GM21529 (cell line): ENCODE results near the gene GPC6.

ENCODE experiments used
- ATAC-seq: cut with Tn5 transposase; IDR thresholded peaks from one replicate; pipeline ENCODE4 v1.9.1; 2021; ENCODE audit not compliant: unreplicated experiment

The GPC6 gene

DNA sequence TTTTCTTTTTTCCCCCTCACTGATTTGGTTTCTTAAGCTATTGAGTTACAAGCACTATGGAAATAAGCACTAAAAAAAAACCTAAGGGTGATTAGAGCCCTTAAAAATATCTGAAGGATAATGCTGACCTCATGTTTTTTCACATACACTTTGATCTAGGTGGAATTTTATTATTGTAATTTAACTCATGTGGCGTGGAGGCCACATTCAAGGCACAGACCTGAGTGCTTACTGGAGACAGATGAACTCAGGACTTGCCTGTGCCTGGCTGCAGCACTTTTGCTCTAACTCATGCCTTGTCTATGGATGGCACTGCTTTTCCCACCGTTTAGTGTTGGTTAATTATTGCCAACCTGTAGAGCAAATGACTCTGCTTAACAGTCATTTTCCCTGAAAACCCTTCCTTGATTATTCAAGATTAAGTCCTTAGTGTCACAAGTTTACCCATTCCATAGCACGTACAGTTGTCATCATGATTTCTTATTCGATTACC, 541.4 kb downstream of the GPC6 start:
- ATAC-seq: no peak

GRCh38 chr13:93769101-93769500, 542.5 kb downstream of the GPC6 start:
- no peak for ATAC-seq

- no peak for ATAC-seq
Observed at GRCh38 chr13:93769607-93770006, 543.0 kb downstream of the GPC6 start.

GRCh38 chr13:93771227-93771626, 544.6 kb downstream of the GPC6 start:
- no peak for ATAC-seq

DNA sequence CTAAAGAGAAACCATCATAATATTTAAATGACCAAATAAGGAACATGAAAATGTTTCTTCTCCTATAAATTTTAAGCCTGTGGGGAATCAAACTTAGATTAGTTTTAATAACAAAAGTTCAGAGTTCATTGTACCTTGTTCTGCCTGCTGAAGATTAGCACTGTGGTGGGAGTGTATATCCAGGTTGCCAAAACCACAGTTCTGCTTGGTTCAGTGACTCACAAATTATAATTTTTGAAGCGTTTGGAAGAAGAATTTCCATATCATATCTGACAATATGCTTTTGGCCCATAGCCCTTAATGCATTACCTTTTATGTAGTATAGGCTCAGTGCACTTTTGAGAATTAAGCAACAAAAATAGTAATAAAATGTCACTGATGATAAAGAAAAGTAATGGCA, 545.2 kb downstream of the GPC6 start:
- no peak for ATAC-seq

DNA sequence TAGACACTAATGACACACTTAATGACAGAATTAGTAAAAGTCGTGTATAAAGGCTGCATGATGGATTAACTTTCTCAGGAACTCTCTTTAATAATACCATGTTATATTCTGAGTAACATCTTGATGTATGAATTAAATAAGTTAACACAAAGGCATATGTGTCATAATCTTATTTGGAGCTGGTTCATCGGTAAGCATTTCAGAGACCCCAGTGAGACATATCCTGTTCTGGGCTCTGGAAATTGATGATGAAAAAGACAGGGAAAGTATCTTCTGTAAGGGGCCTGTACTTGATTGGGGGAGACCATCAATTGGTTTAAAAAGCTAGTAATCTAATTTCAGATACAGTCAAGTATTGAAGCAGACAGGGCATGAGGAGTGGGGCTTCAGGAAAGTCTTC, 547.9 kb downstream of the GPC6 start:
- no peak for ATAC-seq

- ATAC-seq: no peak
Observed at GRCh38 chr13:93775027-93775426, 548.4 kb downstream of the GPC6 start.

DNA sequence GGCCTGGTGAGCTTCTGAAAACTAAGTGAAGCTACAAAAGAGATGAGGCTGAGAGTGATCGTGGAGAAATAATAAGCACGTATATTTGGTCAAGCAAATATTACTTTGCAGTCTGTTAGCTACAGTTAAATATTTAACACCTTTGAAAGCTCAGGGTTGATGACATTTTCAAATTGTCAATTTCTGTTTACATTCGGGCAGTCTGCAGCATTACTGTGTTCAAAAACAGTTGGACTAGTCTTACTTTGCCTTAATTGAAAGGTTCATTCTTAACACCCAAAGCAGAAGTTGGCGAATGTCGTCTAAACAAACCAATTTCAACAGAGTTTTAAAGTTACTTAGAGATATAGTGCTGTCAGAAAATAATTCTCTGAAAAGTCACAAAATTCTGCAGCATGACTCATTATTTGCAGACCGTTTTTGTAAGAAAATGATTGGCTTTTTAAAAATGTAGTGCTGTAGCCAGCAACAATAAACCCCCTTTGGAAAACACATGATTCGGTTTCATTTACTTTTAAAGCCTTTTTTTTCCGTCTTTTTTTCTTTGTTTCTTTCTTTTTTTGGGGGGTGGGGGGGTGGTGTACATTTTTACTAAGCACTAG, 549.0 kb downstream of the GPC6 start:
- ATAC-seq: no peak

- ATAC-seq: no peak
Observed at GRCh38 chr13:93776936-93777335, 550.3 kb downstream of the GPC6 start.

GRCh38 chr13:93777504-93777903, 550.9 kb downstream of the GPC6 start:
- no peak for ATAC-seq

- ATAC-seq: no peak
Observed at GRCh38 chr13:93778548-93778947, 551.9 kb downstream of the GPC6 start.

- no peak for ATAC-seq
Observed at GRCh38 chr13:93784191-93784590, 557.6 kb downstream of the GPC6 start.

GRCh38 chr13:93786846-93787489, 560.4 kb downstream of the GPC6 start:
- ATAC-seq: no peak

GRCh38 chr13:93788456-93788855, 561.8 kb downstream of the GPC6 start:
- ATAC-seq: no peak

DNA sequence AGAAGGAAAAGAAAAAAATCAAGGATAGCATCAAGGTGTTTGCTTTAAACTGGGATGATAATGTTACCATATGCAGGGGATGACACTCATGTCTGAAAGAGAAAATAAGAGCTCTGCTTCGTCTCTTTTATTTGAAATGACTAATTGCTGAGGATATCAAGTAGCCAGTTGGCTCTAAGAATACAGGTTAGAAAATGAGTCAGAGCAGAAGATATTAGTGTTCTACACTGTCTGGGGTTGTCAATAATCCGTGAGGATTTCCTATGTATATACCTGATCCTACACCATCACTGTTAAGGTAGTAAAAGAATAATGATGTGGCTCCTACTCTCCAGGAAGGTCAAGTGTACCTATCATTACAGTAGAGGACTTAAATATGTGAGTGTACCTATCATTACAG, 562.5 kb downstream of the GPC6 start:
- no peak for ATAC-seq

- peak; percentile 92 for ATAC-seq
Observed at GRCh38 chr13:93794197-93794885, 567.7 kb downstream of the GPC6 start.

DNA sequence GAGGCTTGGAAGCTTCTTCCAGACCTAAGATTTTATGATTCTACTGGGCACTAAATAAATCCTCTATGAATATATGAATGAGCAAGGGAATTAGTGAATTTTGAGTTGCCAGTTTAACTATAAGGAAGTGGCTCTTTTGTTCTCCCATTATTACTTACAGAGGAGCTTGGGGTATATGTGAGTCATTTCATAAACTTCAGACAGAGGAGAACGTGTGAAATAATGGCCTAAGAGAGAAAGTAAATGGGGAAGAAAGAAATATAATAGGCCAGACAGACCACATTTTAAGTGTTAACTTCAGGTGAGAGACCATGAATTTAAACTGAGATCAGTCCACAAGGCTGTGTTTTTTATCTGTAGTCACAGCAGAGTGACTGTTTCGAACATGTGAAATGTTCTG, 570.9 kb downstream of the GPC6 start:
- peak; percentile 51 for ATAC-seq

DNA sequence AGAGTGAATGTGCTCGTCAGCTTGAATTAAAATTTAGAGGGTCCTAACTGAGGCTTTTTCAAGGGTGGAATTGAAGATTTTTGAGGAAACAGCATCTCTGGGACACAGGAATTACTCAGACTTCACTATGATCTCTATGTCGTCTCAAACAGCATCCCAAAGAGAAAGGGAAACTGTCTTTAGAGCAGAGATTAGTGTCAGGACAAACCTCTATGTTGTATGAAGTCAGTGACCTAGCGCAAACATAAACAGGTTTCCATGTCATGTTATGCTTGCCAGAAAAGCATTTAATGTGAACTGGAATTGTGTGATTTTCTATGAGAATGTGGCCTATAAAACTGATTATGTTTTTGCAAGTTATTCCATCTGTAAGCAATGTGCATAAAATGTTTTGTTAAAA, 573.7 kb downstream of the GPC6 start:
- ATAC-seq: no peak

DNA sequence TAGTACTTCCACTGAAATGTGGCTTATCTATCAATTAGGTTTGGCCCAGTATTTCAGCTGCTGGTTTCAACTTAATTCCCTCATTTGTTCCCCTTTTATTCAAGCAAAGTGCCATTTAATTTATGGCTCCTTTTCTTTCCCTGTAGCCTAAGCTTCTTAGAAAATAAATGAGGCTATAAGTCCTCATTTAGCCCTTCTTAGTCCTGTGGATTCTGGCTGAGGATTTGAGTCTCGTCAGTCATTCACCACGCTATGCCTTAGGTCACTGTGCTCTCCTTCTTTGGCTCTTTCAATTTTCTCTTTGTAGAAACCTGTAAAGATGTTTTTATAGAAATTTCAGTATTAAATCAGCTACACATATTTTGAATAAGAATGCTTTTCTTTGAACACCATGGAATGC, 579.1 kb downstream of the GPC6 start:
- ATAC-seq: no peak

GRCh38 chr13:93806861-93807260, 580.3 kb downstream of the GPC6 start:
- ATAC-seq: no peak

- no peak for ATAC-seq
Observed at GRCh38 chr13:93810264-93810663, 583.7 kb downstream of the GPC6 start.

DNA sequence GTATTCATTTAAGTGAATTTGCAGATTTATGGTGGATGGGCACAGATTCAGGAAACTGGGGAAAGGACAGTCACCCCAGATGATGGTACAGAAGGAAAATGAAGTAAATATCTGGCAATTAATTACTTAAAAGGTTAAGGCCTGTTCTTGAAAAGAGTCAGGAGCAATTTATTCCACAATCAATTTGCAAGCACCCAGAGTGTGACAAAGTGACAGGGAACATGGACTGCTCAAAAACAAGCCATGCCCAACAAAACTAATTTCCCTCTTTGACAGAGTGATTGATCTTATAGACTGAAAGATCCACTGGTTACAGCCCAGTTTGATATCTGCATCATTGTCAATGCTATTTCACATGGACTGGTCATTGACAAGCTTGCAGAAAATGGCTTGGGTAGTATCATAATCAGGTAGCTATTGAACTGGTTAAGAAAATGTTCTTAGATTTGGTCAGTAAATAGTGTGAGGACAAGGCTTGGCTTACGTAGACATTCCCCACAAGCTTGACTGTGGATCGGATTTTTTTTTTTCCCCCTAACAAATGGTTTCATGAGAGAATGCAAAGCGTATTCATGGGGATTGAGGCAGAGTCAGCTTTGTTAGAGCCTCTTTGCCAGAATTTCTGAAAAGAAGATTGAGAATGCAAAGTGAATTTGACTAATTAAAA, 584.6 kb downstream of the GPC6 start:
- ATAC-seq: no peak
